ENCODE results near the gene LPCAT3.

LPCAT3 gene

GRCh38 chr12:6965026-6965661 lies 53.1 kb downstream of the LPCAT3 start:
- DNase-seq (ENCODE audit: low read depth in 1 of 2, low spot score in 1 of 2), result peak; percentile 79 to 86

GRCh38 chr12:6964605-6965025 lies 53.7 kb downstream of the LPCAT3 start:
- DNase-seq (ENCODE audit: low read depth in 1 of 2, low spot score in 1 of 2), result no peak

- DNase-seq (ENCODE audit: low read depth in 1 of 2, low spot score in 1 of 2), result no peak
Measured at GRCh38 chr12:6963791-6964413, 54.4 kb downstream of the LPCAT3 start.

GRCh38 chr12:6963016-6963731 lies 55.1 kb downstream of the LPCAT3 start:
- no peak for DNase-seq (ENCODE audit: low read depth in 1 of 2, low spot score in 1 of 2)

GRCh38 chr12:6962285-6963015 lies 55.8 kb downstream of the LPCAT3 start:
- DNase-seq (ENCODE audit: low read depth in 1 of 2, low spot score in 1 of 2), result no peak

- DNase-seq (ENCODE audit: low read depth in 1 of 2, low spot score in 1 of 2), result no peak
Measured at GRCh38 chr12:6961695-6962284, 56.5 kb downstream of the LPCAT3 start.

- peak; percentile 88 to 93 for DNase-seq (ENCODE audit: low read depth in 1 of 2, low spot score in 1 of 2)
Measured at GRCh38 chr12:6961278-6961694, 57.0 kb downstream of the LPCAT3 start.

- DNase-seq (ENCODE audit: low read depth in 1 of 2, low spot score in 1 of 2), result no peak
Measured at GRCh38 chr12:6960593-6961277, 57.5 kb downstream of the LPCAT3 start.

- DNase-seq (ENCODE audit: low read depth in 1 of 2, low spot score in 1 of 2), result no peak
Measured at GRCh38 chr12:6959805-6960592, 58.3 kb downstream of the LPCAT3 start.

GRCh38 chr12:6959058-6959804 lies 59.0 kb downstream of the LPCAT3 start:
- DNase-seq (ENCODE audit: low read depth in 1 of 2, low spot score in 1 of 2), result peak in 1 of 2 donors; percentile 74

GRCh38 chr12:6958609-6959057 lies 59.6 kb downstream of the LPCAT3 start:
- DNase-seq (ENCODE audit: low read depth in 1 of 2, low spot score in 1 of 2), result no peak

- no peak for DNase-seq (ENCODE audit: low read depth in 1 of 2, low spot score in 1 of 2)
Measured at GRCh38 chr12:6957741-6958608, 60.3 kb downstream of the LPCAT3 start.

GRCh38 chr12:6957151-6957701 lies 61.0 kb downstream of the LPCAT3 start:
- DNase-seq (ENCODE audit: low read depth in 1 of 2, low spot score in 1 of 2), result no peak

- DNase-seq (ENCODE audit: low read depth in 1 of 2, low spot score in 1 of 2), result no peak
Measured at GRCh38 chr12:6956021-6956727, 62.1 kb downstream of the LPCAT3 start.

GRCh38 chr12:6955108-6956020 lies 62.9 kb downstream of the LPCAT3 start:
- no peak for DNase-seq (ENCODE audit: low read depth in 1 of 2, low spot score in 1 of 2)
